MM.1S (cell line): ENCODE measurements around the gene LRRK1.

Experiments
- EZH2 ChIP-seq: fragments of 300-600 bp; sonication (generic); optimal IDR thresholded peaks from 2 replicates; pipeline ENCODE3; 2017; ENCODE audit warnings: low read depth, mild to moderate bottlenecking, antibody characterized with exemption, low read length, mixed read lengths
- TF ChIP-seq, protein P1 (sequence below): fragments of 300-600 bp; sonication (generic); IDR thresholded peaks from 2 replicates; pipeline ENCODE4 v1.5.1; 2016; ENCODE audit warnings: antibody characterized with exemption, low read length, mixed read lengths

- TF ChIP-seq, protein P1, sequence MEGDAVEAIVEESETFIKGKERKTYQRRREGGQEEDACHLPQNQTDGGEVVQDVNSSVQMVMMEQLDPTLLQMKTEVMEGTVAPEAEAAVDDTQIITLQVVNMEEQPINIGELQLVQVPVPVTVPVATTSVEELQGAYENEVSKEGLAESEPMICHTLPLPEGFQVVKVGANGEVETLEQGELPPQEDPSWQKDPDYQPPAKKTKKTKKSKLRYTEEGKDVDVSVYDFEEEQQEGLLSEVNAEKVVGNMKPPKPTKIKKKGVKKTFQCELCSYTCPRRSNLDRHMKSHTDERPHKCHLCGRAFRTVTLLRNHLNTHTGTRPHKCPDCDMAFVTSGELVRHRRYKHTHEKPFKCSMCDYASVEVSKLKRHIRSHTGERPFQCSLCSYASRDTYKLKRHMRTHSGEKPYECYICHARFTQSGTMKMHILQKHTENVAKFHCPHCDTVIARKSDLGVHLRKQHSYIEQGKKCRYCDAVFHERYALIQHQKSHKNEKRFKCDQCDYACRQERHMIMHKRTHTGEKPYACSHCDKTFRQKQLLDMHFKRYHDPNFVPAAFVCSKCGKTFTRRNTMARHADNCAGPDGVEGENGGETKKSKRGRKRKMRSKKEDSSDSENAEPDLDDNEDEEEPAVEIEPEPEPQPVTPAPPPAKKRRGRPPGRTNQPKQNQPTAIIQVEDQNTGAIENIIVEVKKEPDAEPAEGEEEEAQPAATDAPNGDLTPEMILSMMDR: no peak
- TF ChIP-seq EZH2: no peak
Observed at GRCh38 chr15:101113114-101114005, 194.2 kb downstream of the LRRK1 start.
